Brain microvascular endothelial cell (primary cell): ENCODE data around the gene SLC25A4.
"Not testable (repeated sequence)": the region's sequence is repeated elsewhere in the genome, so short reads cannot be mapped to it uniquely, and the experiment has no call there.

Source experiments
- DNase-seq: peaks from one replicate; pipeline ENCODE4 v3.0.0-alpha.2; 2020
- H3K27ac ChIP-seq: fragments of 250-450 bp; sonication (Bioruptor Pico); 2 replicates; pipeline ENCODE4 v1.5.1; 2020; ENCODE audit warnings: mild to moderate bottlenecking, moderate library complexity
- H3K27me3 ChIP-seq: fragments of 250-450 bp; sonication (Bioruptor Pico); replicated peaks from 2 replicates; pipeline ENCODE4 v1.5.1; 2020; ENCODE audit warnings: mild to moderate bottlenecking
- H3K36me3 ChIP-seq: fragments of 250-450 bp; sonication (Bioruptor Pico); replicated peaks from 2 replicates; pipeline ENCODE4 v1.5.1; 2020; ENCODE audit warnings: mild to moderate bottlenecking
- H3K4me3 ChIP-seq: 2 replicates; pipeline ENCODE4 v1.5.1; 2011; ENCODE audit warnings: low read depth, mild to moderate bottlenecking, control low read depth, low read length, moderate library complexity
- CTCF ChIP-seq: IDR thresholded peaks from 2 replicates; pipeline ENCODE4 v1.5.1; 2011; ENCODE audit warnings: low read depth, mild to moderate bottlenecking, moderate library complexity, low read length, control low read depth, inconsistent platforms; ENCODE audit errors: missing control alignments
- in situ Hi-C: cut with HindIII; loops from 2 replicates; pipeline ENCODE4 v1.10.0; 2017; ENCODE audit warnings: low sequenced_read_pairs, low pct_ligation_motif_present

SLC25A4 gene

DNA sequence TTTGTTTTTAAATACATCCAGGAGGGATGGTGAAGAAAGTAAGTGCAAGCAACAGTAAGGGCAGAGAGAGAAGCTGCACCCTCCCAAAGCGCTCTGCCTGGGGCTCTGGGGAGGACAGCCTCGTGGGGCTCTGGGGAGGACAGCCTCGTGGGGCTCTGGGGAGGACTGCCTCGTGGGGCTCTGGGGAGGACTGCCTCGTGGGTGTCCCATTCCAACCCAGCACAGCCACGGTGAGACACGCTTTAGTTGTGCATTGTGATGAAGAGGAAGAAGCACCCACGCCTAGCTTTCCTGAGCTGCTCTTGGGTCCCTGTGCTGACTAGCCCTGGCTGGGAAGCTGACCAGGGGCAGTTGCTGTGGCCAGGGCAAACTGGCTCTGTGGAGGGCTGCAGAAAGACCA lies 43.1 kb upstream of the SLC25A4 start:
- in situ Hi-C loops = no loop called here

GRCh38 chr4:185100423-185100822 lies 42.6 kb upstream of the SLC25A4 start:
- no peak for DNase-seq
- in situ Hi-C loops = no loop called here
- Histone ChIP-seq H3K36me3 (no peaks in the 10 kb centered on the region), H3K4me3 (no peak overlapping the region), H3K27me3 (no peaks in the 10 kb centered on the region), H3K27ac (no peak overlapping the region)
- TF ChIP-seq CTCF = no peak

More for the DNA sequence above, 43.1 kb upstream of the SLC25A4 start:
- H3K4me3 ChIP-seq = no peak overlapping the region
- H3K36me3 ChIP-seq = no peaks in the 10 kb centered on the region
- H3K27me3 ChIP-seq = no peaks in the 10 kb centered on the region
- H3K27ac ChIP-seq = no peak overlapping the region
- DNase-seq = no peak
- TF ChIP-seq CTCF = no peak

GRCh38 chr4:185101354-185101890 lies 41.6 kb upstream of the SLC25A4 start:
- no peak for TF ChIP-seq CTCF
- Histone ChIP-seq H3K27ac (no peak overlapping the region), H3K36me3 (no peaks in the 10 kb centered on the region), H3K27me3 (no peaks in the 10 kb centered on the region), H3K4me3 (no peak overlapping the region)
- in situ Hi-C loops = no loop called here
- DNase-seq = no peak

DNA sequence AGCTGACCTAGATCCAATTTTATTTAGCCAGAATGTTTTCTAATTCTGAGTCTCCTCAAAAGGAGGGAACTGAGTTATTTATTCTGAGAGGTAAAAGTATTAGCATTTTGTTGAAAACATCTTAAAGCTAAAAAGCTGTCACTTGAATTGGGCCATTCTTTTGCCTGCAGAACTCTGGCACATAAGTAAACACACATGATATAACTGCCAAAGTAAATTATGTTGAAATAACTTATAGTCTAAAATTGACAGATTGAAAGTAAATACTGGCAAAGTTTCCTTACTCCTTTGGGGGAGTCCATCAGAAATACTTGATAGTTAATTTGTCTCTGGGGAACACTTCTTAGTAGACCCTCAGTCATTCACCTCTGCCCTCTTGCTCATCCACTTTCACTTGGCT lies 38.3 kb upstream of the SLC25A4 start:
- H3K36me3 ChIP-seq = no peaks in the 10 kb centered on the region
- TF ChIP-seq CTCF = no peak
- DNase-seq = no peak
- in situ Hi-C loops = no loop called here
- H3K27me3 ChIP-seq = no peaks in the 10 kb centered on the region
- H3K27ac ChIP-seq = no peak overlapping the region
- no peak overlapping the region for H3K4me3 ChIP-seq

GRCh38 chr4:185106353-185106752 lies 36.7 kb upstream of the SLC25A4 start:
- Histone ChIP-seq H3K4me3 (no peak overlapping the region), H3K27me3 (no peaks in the 10 kb centered on the region), H3K27ac (no peak overlapping the region), H3K36me3 (no peaks in the 10 kb centered on the region)
- in situ Hi-C loops = no loop called here
- DNase-seq = no peak
- TF ChIP-seq CTCF = no peak

DNA sequence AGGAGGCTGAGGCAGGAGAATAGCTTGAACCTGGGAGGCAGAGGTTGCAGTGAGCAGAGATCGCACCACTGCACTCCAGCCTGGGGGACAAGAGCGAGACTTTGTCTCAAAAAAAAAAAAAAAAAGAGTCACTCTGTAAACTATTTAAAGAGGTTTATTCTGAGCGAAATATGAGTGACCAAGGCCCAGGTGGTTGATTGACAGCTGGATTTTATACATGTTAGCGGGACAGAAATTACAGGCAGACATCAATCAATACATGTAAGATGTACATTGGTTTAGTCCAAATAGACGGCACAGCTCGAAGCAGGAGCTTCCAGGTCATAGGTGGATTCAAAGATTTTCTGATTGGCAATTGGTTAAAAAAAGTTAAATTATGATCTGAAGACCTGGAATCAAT lies 35.5 kb upstream of the SLC25A4 start:
- H3K36me3 ChIP-seq, in situ Hi-C loops, H3K4me3 ChIP-seq, H3K27ac ChIP-seq, DNase-seq, H3K27me3 ChIP-seq: not testable (repeated sequence)
